Endothelial cell of umbilical vein (primary cell): ENCODE data around the gene SHCBP1. TPM values are rescaled to one million over a fixed set of nuclear protein-coding genes. Genes with fewer than 3 reads are reported as not detected.

Experiments
- BruUV-seq: library from RNA; stranded (reverse); fragments of 400-500 nt; replicated peaks from 2 replicates; lab custom pipeline; 2021; lab: Mats Ljungman, UMichigan
- CTCF ChIA-PET: fragments of 300-600, 350-600 bp; sonication (Branson Sonifier 250); formaldehyde crosslinking; loops from one replicate; lab custom pipeline; 2021; ENCODE audit warnings: antibody characterized with exemption, inconsistent platforms; lab: Charles Lee
- POLR2A ChIA-PET: fragments of 300-600, 350-600 bp; sonication (Branson Sonifier 250); formaldehyde crosslinking; loops from one replicate; lab custom pipeline; 2021; ENCODE audit warnings: antibody characterized with exemption, inconsistent platforms; lab: Charles Lee
- DNase-seq: peaks from one replicate; pipeline ENCODE4 v3.0.0-alpha.2; 2011; ENCODE audit warnings: low read depth, low spot score
- FAIRE-seq: peaks from 2 replicates; lab custom pipeline; 2011; peaks lifted over from hg19 to GRCh38; lab: Jason Lieb, UNC
- H2AFZ ChIP-seq: 2 replicates; pipeline ENCODE4 v1.6.0; 2012; ENCODE audit warnings: low read depth, low read length, control low read depth, inconsistent platforms
- H3K27ac ChIP-seq: 2 replicates; pipeline ENCODE4 v1.5.1; 2011; ENCODE audit warnings: low read depth, mild to moderate bottlenecking, control low read depth, low read length, moderate library complexity; ENCODE audit not compliant: insufficient read depth
- H3K27me3 ChIP-seq, 2 experiments: 2 replicates each; pipeline versions ENCODE4 v1.6.0 to v1.6.1; 2011; ENCODE audit warnings: low read length in 2 of 2, mixed read lengths in 1 of 2; ENCODE audit not compliant: control insufficient read depth in 2 of 2, insufficient read depth in 2 of 2
- H3K36me3 ChIP-seq, 2 experiments: 2 replicates in 1 of 2; 3 replicates in 1 of 2; pipeline ENCODE4 v1.5.1; 2011; ENCODE audit warnings: low read length in 2 of 2, mild to moderate bottlenecking in 1 of 2, moderate library complexity in 1 of 2; ENCODE audit not compliant: control insufficient read depth in 2 of 2, insufficient read depth in 2 of 2; ENCODE audit errors: extremely low read depth in 1 of 2
- H3K4me1 ChIP-seq: 3 replicates; pipeline ENCODE4 v1.5.1; 2011; ENCODE audit warnings: mild to moderate bottlenecking, low read length; ENCODE audit not compliant: control insufficient read depth, insufficient read depth; ENCODE audit errors: extremely low read depth
- H3K4me2 ChIP-seq: 2 replicates; pipeline ENCODE4 v1.6.1; 2011; ENCODE audit warnings: low read length, control low read depth, mixed read lengths; ENCODE audit not compliant: insufficient read depth
- H3K4me3 ChIP-seq, 3 experiments: fragments of 200-600 bp in 1 of 3; sonication (generic), shearing (Covaris generic) in 1 of 3; replicated peaks in 1 of 3; 2 replicates each; pipeline ENCODE4 v1.5.1; 2011 to 2016; ENCODE audit warnings: control low read depth in 3 of 3, low read length in 3 of 3, mild to moderate bottlenecking in 2 of 3, inconsistent platforms in 1 of 3, low read depth in 1 of 3, moderate library complexity in 1 of 3; ENCODE audit not compliant: insufficient read depth in 1 of 3
- H3K79me2 ChIP-seq: 2 replicates; pipeline ENCODE4 v1.6.0; 2012; ENCODE audit warnings: low read length, inconsistent platforms; ENCODE audit not compliant: control insufficient read depth, insufficient read depth
- H3K9ac ChIP-seq: replicated peaks from 2 replicates; pipeline ENCODE3; 2011; ENCODE audit warnings: low read length, control low read depth; ENCODE audit not compliant: insufficient read depth; ENCODE audit errors: extremely low read depth
- H3K9me1 ChIP-seq: replicated peaks from 3 replicates; pipeline ENCODE4 v1.6.0; 2011; ENCODE audit warnings: mild to moderate bottlenecking, low read length; ENCODE audit not compliant: control insufficient read depth, insufficient read depth; ENCODE audit errors: extremely low read depth
- H3K9me3 ChIP-seq: replicated peaks from 2 replicates; pipeline ENCODE4 v1.5.1; 2012; ENCODE audit warnings: low read length, inconsistent platforms; ENCODE audit not compliant: control insufficient read depth, insufficient read depth
- H4K20me1 ChIP-seq: replicated peaks from 2 replicates; pipeline ENCODE3; 2011; ENCODE audit warnings: mild to moderate bottlenecking, low read length; ENCODE audit not compliant: control insufficient read depth, insufficient read depth; ENCODE audit errors: extremely low read depth
- EZH2 ChIP-seq: IDR thresholded peaks from 2 replicates; pipeline ENCODE4 v1.6.1; 2012; ENCODE audit warnings: borderline replicate concordance, low read depth, mild to moderate bottlenecking, moderate library complexity, low read length, inconsistent platforms; ENCODE audit not compliant: severe bottlenecking
- GATA2 ChIP-seq: IDR thresholded peaks from 2 replicates; pipeline ENCODE4 v1.7.0; 2011; ENCODE audit warnings: low read depth, mild to moderate bottlenecking, moderate library complexity, mixed read lengths, low read length; ENCODE audit not compliant: insufficient read length, insufficient read depth
- JUN ChIP-seq: IDR thresholded peaks from 2 replicates; pipeline ENCODE4 v1.6.1; 2011; ENCODE audit warnings: borderline replicate concordance, low read depth; ENCODE audit not compliant: insufficient read length, insufficient read depth
- POLR2A ChIP-seq: IDR thresholded peaks from 2 replicates; pipeline ENCODE4 v1.6.1; 2012; ENCODE audit warnings: low read depth, mild to moderate bottlenecking, control low read depth, low read length
- dilution Hi-C: fragments of 300-500 bp; cut with MboI; formaldehyde crosslinking; loops from one replicate; pipeline ENCODE4 v1.15.0; 2019; ENCODE audit warnings: low sequenced_read_pairs; ENCODE audit not compliant: extremely low pct_ligation_motif_present
- intact Hi-C: fragments of 100-400 bp; cut with micrococcal nuclease; formaldehyde crosslinking; loops from one replicate; pipeline ENCODE4 v1.10.0; 2022
- polyA plus RNA-seq, 4 experiments: library from polyadenylated mRNA; depleted of rRNA in 3 of 4; stranded (reverse) in 3 of 4; unstranded in 1 of 4; fragments of >200 nt; gene quantifications; 2 replicates each; pipeline versions ENCODE4 v1.2.1 to v1.2.3, GENCODE V29; 2011 to 2012; ENCODE audit warnings: missing spikeins in 1 of 4
- total RNA-seq: library from RNA; stranded (reverse); gene quantifications from 2 replicates; pipeline ENCODE4 v1.2.3, GENCODE V29; 2021
- TF ChIP-seq, protein P1 (sequence below): IDR thresholded peaks from 2 replicates; pipeline ENCODE4 v1.6.1; 2011; ENCODE audit not compliant: insufficient read depth, insufficient read length
- TF ChIP-seq, protein P2 (sequence below), 2 donors: IDR thresholded peaks; 1 replicate in 1 of 2; 2 replicates in 1 of 2; pipeline ENCODE4 v1.5.1; 2011; ENCODE audit warnings: low read length in 2 of 2, mild to moderate bottlenecking in 2 of 2, moderate library complexity in 2 of 2, control low read depth in 1 of 2, inconsistent platforms in 1 of 2, low read depth in 1 of 2; ENCODE audit not compliant: insufficient read depth in 1 of 2; ENCODE audit errors: extremely low read depth in 1 of 2

SHCBP1 gene
- total and polyA plus RNA-seq, 2 donors (not counting 3 experiments of a cell fraction or from before 2014, with no cell fraction given) = 13.9 to 44.9 TPM

DNA sequence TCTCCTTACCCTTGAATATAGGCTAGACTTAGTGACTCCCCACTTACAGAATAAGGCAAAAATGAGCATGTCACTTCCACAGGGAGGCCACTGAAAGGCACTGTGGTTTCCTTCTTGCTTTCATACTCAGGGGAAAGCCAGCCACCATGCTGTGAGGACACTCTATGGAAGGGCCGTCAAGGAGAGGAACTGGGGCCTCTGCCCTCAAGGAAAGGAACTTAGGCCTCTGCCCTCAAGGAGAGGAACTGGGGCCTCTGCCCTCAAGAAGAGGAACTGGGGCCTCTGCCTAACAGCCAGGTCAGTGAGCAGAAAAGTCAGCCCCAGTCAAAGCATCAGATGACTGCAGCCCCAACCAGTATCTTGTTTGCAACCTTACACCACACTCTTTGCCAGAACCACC lies 37.7 kb upstream of the SHCBP1 start:
- H3K27ac ChIP-seq = no peak overlapping the region
- dilution Hi-C loops (no loop called here), intact Hi-C loops (no loop called here)
- H3K9me1 ChIP-seq = no peaks in the 10 kb centered on the region
- no peak overlapping the region for H2AFZ ChIP-seq
- H3K4me2 ChIP-seq = no peak overlapping the region
- FAIRE-seq (no peak), DNase-seq (no peak)
- no peaks in the 10 kb centered on the region for H4K20me1 ChIP-seq
- peaks cover 13 to 21% of the 10 kb centered on the region in 2 experiments for H3K36me3 ChIP-seq
- POLR2A ChIA-PET = interaction anchor here (0.7 kb wide), 1 partner anchor 131 kb away, joined by 3 read pairs; no protein-coding TSS in a partner anchor
- no peak for TF ChIP-seq JUN
- TF ChIP-seq, protein P1, sequence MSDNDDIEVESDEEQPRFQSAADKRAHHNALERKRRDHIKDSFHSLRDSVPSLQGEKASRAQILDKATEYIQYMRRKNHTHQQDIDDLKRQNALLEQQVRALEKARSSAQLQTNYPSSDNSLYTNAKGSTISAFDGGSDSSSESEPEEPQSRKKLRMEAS = no peak
- no peak for TF ChIP-seq GATA2
- no peak for TF ChIP-seq EZH2
- TF ChIP-seq, protein P2, sequence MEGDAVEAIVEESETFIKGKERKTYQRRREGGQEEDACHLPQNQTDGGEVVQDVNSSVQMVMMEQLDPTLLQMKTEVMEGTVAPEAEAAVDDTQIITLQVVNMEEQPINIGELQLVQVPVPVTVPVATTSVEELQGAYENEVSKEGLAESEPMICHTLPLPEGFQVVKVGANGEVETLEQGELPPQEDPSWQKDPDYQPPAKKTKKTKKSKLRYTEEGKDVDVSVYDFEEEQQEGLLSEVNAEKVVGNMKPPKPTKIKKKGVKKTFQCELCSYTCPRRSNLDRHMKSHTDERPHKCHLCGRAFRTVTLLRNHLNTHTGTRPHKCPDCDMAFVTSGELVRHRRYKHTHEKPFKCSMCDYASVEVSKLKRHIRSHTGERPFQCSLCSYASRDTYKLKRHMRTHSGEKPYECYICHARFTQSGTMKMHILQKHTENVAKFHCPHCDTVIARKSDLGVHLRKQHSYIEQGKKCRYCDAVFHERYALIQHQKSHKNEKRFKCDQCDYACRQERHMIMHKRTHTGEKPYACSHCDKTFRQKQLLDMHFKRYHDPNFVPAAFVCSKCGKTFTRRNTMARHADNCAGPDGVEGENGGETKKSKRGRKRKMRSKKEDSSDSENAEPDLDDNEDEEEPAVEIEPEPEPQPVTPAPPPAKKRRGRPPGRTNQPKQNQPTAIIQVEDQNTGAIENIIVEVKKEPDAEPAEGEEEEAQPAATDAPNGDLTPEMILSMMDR (IDR thresholded peaks at IDR 0.05; ENCODE audit: extremely low read depth in 1 of 2, insufficient read depth in 1 of 2, low read depth in 1 of 2, low read length in 2 of 2) = no peak
- no peak for TF ChIP-seq POLR2A
- no peaks in the 10 kb centered on the region for H3K27me3 ChIP-seq
- H3K9ac ChIP-seq = no peak overlapping the region
- CTCF ChIA-PET = interaction anchor here (3.1 kb wide), 1 partner anchor 15 kb away, joined by 17 read pairs; no protein-coding TSS in a partner anchor
- H3K4me1 ChIP-seq = no peaks in the 10 kb centered on the region
- BruUV-seq = no TSS peak
- no peak overlapping the region for H3K4me3 ChIP-seq
- no peaks in the 10 kb centered on the region for H3K9me3 ChIP-seq
- H3K79me2 ChIP-seq = no peaks in the 10 kb centered on the region
